T-cell (primary cell): ENCODE measurements around the gene GALNT1. TPM values are rescaled to one million over a fixed set of nuclear protein-coding genes. Genes with fewer than 3 reads are reported as not detected.

Experiments used
- ATAC-seq, 4 experiments: fragments of 200-7000 bp in 3 of 4; fragments of 150-1000 bp in 1 of 4; cut with Tn5 transposase; replicated peaks in 1 of 4; 1 replicate in 3 of 4; 2 replicates in 1 of 4; pipeline ENCODE4 v1.10.0; 2021; ENCODE audit warnings: moderate library complexity in 3 of 4, mild to moderate bottlenecking in 2 of 4, moderate number of reproducible peaks in 1 of 4
- CTCF ChIA-PET, 2 donors: fragments of 300-600 bp; sonication (Branson Sonifier 250); formaldehyde crosslinking; loops; one replicate each; lab custom pipeline; 2022; ENCODE audit warnings: antibody characterized with exemption in 2 of 2; lab: Charles Lee
- POLR2A ChIA-PET, 2 donors: fragments of 300-600 bp; sonication (Branson Sonifier 250); formaldehyde crosslinking; loops; one replicate each; lab custom pipeline; 2022; ENCODE audit warnings: antibody characterized with exemption in 2 of 2; lab: Charles Lee
- DNase-seq, 35 experiments: peaks; one replicate each; pipeline versions ENCODE4 v3.0.0 to v3.0.0-alpha.2; 2013 to 2023
- H3K27ac ChIP-seq: one replicate; pipeline ENCODE4 v1.5.1; 2013; ENCODE audit warnings: low read length
- H3K27me3 ChIP-seq, 2 experiments: replicated peaks in 1 of 2; 1 replicate in 1 of 2; 2 replicates in 1 of 2; pipeline versions ENCODE4 v1.6.1 to v1.7.0; 2013; ENCODE audit warnings: low read length in 1 of 2, mixed read lengths in 1 of 2; ENCODE audit not compliant: control insufficient read depth in 2 of 2, insufficient read depth in 2 of 2; ENCODE audit errors: extremely low read depth in 1 of 2
- H3K36me3 ChIP-seq, 2 donors: 1 replicate in 1 of 2; 2 replicates in 1 of 2; pipeline versions ENCODE4 v1.6.1 to v1.7.0; 2013; ENCODE audit warnings: low read length in 1 of 2; ENCODE audit not compliant: control insufficient read depth in 2 of 2, insufficient read depth in 1 of 2; ENCODE audit errors: extremely low read depth in 1 of 2
- H3K4me1 ChIP-seq, 2 experiments: 1 replicate in 1 of 2; 2 replicates in 1 of 2; pipeline versions ENCODE4 v1.6.1 to v1.7.0; 2013; ENCODE audit warnings: low read length in 2 of 2, mixed read lengths in 1 of 2; ENCODE audit not compliant: insufficient read depth in 2 of 2, control insufficient read depth in 1 of 2; ENCODE audit errors: extremely low read depth in 1 of 2
- H3K4me3 ChIP-seq, 2 donors: 1 replicate in 1 of 2; 2 replicates in 1 of 2; pipeline versions ENCODE4 v1.5.1 to v1.7.0; 2013; ENCODE audit warnings: mild to moderate bottlenecking in 2 of 2, low read length in 1 of 2, moderate library complexity in 1 of 2; ENCODE audit not compliant: control insufficient read depth in 1 of 2; ENCODE audit errors: extremely low read depth in 1 of 2
- H3K9me3 ChIP-seq: 2 replicates; pipeline ENCODE4 v1.7.0; 2013
- H3K27ac Mint-ChIP-seq, 2 donors: one replicate each; pipeline ENCODE4 v1.8.0; 2020 to 2021; ENCODE audit warnings: mild to moderate bottlenecking in 2 of 2, mixed read lengths in 2 of 2
- H3K27me3 Mint-ChIP-seq, 2 donors: one replicate each; pipeline ENCODE4 v1.8.0; 2021 to 2022; ENCODE audit warnings: mixed read lengths in 2 of 2
- H3K36me3 Mint-ChIP-seq: one replicate; pipeline ENCODE4 v1.8.0; 2021; ENCODE audit warnings: mixed read lengths
- H3K4me1 Mint-ChIP-seq, 3 donors: one replicate each; pipeline ENCODE4 v1.8.0; 2020 to 2022; ENCODE audit warnings: mixed read lengths in 3 of 3, mild to moderate bottlenecking in 1 of 3
- H3K4me3 Mint-ChIP-seq, 3 donors: one replicate each; pipeline ENCODE4 v1.8.0; 2020 to 2022; ENCODE audit warnings: mild to moderate bottlenecking in 3 of 3, mixed read lengths in 3 of 3, moderate library complexity in 3 of 3
- H3K9me3 Mint-ChIP-seq, 3 donors: one replicate each; pipeline ENCODE4 v1.8.0; 2020 to 2022; ENCODE audit warnings: mixed read lengths in 3 of 3
- WGBS: methylation state at CpG from one replicate; pipeline ENCODE4 v1.1.5; 2013; ENCODE audit warnings: missing lambda C conversion rate; ENCODE audit not compliant: insufficient coverage; 5-methylcytosine and 5-hydroxymethylcytosine counted together
- total RNA-seq, 35 experiments: library from RNA in 6 of 35; stranded (reverse) in 6 of 35; fragments of 120-200 nt in 1 of 35; gene quantifications; one replicate each; pipeline versions ENCODE4 v1.2.1 to v1.2.4 and lab custom pipeline; 2013 to 2026

GALNT1 gene
- total RNA-seq, 5 donors from 2014 or later (not counting 1 experiment from before 2014, with no cell fraction given) = 28.2 to 34.2 (median 30.0) TPM

DNA sequence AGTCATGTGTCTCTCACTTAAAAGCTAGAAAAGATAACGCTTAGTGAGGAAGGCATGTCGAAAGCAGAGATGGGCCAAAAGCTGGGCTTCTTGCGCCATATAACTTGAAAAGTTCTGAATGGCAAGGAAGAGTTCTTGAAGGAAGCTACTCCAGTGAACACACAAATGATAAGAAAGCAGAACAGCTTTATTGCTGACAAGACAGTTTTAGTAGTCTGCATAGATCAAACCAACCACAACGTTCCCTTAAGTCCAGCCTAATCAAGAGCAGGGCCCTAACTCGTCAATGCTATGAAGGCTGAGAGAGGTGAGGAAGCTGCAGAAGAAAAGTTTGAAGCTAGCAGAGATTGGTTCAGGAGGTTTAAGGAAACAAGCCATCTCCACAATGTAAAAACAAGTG lies 55.7 kb downstream of the GALNT1 start:
- H3K9me3 Mint-ChIP-seq = peaks cover 0 to 8% (median 7%) of the 10 kb centered on the region in 3 donors
- no peak overlapping the region for H3K4me3 ChIP-seq
- 100% methylated on average over 3 of the region's 5 CpGs for WGBS
- no peak for DNase-seq
- CTCF ChIA-PET = no interaction called here
- no peak overlapping the region for H3K27ac Mint-ChIP-seq
- H3K4me1 Mint-ChIP-seq = peaks cover 0 to 5% (median 0%) of the 10 kb centered on the region in 3 donors
- POLR2A ChIA-PET = no interaction called here
- peaks cover 27% of the 10 kb centered on the region for H3K36me3 Mint-ChIP-seq
- no peaks in the 10 kb centered on the region for H3K27me3 ChIP-seq
- no peaks in the 10 kb centered on the region for H3K4me1 ChIP-seq
- no peak overlapping the region for H3K4me3 Mint-ChIP-seq
- no peak for ATAC-seq
- no peaks in the 10 kb centered on the region for H3K36me3 ChIP-seq
- H3K27me3 Mint-ChIP-seq = no peaks in the 10 kb centered on the region
- no peaks in the 10 kb centered on the region for H3K9me3 ChIP-seq
- no peak overlapping the region for H3K27ac ChIP-seq

DNA sequence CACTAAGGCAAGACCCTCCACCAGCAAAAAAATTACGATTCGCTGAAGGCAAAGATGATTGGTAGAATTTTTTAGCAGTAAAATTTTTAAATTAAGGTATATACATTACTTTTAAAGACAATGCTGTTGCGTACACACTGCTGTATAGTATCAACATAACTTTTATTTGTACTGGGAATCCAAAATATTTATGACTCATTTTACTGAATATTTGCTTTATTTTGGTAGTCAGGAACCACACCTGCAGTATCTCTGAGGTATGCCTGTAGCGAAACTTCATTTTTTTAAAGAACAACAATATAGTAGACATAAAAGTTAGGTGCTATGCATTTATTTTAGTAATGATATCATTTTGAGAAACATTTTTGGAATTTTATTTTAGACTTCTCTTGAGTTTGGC lies 57.8 kb downstream of the GALNT1 start:
- H3K27ac Mint-ChIP-seq = no peak overlapping the region
- H3K4me1 Mint-ChIP-seq = no peaks in the 10 kb centered on the region
- H3K27me3 Mint-ChIP-seq = no peaks in the 10 kb centered on the region

DNA sequence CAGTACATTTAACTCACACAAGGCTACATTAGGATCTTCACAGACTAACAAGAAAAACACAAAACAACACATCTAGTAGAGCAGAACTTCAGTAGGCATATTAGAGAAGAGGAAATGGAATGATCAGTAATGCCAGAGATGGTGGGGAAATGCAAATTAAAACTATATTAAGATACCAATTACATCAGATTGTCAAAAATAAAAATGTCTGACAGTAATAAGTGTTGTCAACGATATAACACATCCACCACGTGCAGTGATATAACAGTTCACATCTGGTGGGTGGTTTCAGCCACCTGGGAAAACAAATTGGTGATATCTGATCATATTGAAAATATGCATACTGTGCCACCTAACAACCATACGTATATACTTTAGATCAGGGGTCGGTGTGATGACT lies 59.9 kb downstream of the GALNT1 start:
- ATAC-seq (no peak), DNase-seq (no peak)
- WGBS = no CpG with 5 or more reads among the region's 4 CpGs
- Mint-ChIP-seq H3K36me3 (peaks cover 27% of the 10 kb centered on the region), H3K27ac (no peak overlapping the region), H3K9me3 (peaks cover 4 to 16% (median 12%) of the 10 kb centered on the region in 3 donors), H3K4me3 (no peak overlapping the region), H3K27me3 (no peaks in the 10 kb centered on the region), H3K4me1 (peaks cover 0 to 4% (median 0%) of the 10 kb centered on the region in 3 donors)
- Histone ChIP-seq H3K4me3 (no peak overlapping the region), H3K4me1 (no peaks in the 10 kb centered on the region), H3K27ac (no peak overlapping the region), H3K36me3 (no peaks in the 10 kb centered on the region), H3K27me3 (no peaks in the 10 kb centered on the region), H3K9me3 (no peaks in the 10 kb centered on the region)
- ChIA-PET POLR2A (no interaction called here), CTCF (no interaction called here)

More for the DNA sequence above, 57.8 kb downstream of the GALNT1 start:
- Histone ChIP-seq H3K4me3 (no peak overlapping the region), H3K36me3 (no peaks in the 10 kb centered on the region), H3K27ac (no peak overlapping the region), H3K27me3 (no peaks in the 10 kb centered on the region), H3K9me3 (no peaks in the 10 kb centered on the region), H3K4me1 (no peaks in the 10 kb centered on the region)
- no CpG with 5 or more reads among the region's 4 CpGs for WGBS
- ChIA-PET POLR2A (no interaction called here), CTCF (no interaction called here)
- Mint-ChIP-seq H3K36me3 (peaks cover 27% of the 10 kb centered on the region), H3K9me3 (peaks cover 4 to 12% (median 12%) of the 10 kb centered on the region in 3 donors), H3K4me3 (no peak overlapping the region)
- ATAC-seq (no peak), DNase-seq (no peak)

DNA sequence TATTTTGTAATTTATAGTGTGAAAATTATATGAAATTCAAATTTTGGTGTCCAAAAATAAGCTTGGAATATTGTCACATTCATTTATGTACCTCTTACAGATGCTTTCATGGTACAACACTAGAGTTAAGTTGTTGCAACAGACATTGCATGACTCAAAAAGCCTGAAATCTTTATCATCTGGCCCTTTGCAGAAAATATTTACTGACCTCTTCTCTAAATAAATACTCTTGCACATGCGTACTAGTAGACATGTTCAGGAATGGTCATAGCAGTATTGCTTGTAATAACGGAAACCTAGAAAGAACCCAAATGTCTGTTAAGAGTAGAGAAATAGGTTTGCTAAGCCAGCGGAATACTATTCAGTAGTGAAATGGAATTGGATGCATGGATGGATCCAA lies 60.4 kb downstream of the GALNT1 start:
- Mint-ChIP-seq H3K9me3 (peaks cover 4 to 14% (median 10%) of the 10 kb centered on the region in 3 donors), H3K27ac (no peak overlapping the region), H3K27me3 (no peaks in the 10 kb centered on the region), H3K36me3 (peaks cover 25% of the 10 kb centered on the region), H3K4me3 (no peak overlapping the region), H3K4me1 (peaks cover 0 to 4% (median 2%) of the 10 kb centered on the region in 3 donors)
- no peak for DNase-seq
- H3K27ac ChIP-seq = no peak overlapping the region
- no peaks in the 10 kb centered on the region for H3K4me1 ChIP-seq
- no peak overlapping the region for H3K4me3 ChIP-seq
- ChIA-PET CTCF (no interaction called here), POLR2A (no interaction called here)
- H3K36me3 ChIP-seq = no peaks in the 10 kb centered on the region
- no peak for ATAC-seq
- no peaks in the 10 kb centered on the region for H3K9me3 ChIP-seq
- WGBS = no CpG with 5 or more reads among the region's 3 CpGs
- H3K27me3 ChIP-seq = no peaks in the 10 kb centered on the region

DNA sequence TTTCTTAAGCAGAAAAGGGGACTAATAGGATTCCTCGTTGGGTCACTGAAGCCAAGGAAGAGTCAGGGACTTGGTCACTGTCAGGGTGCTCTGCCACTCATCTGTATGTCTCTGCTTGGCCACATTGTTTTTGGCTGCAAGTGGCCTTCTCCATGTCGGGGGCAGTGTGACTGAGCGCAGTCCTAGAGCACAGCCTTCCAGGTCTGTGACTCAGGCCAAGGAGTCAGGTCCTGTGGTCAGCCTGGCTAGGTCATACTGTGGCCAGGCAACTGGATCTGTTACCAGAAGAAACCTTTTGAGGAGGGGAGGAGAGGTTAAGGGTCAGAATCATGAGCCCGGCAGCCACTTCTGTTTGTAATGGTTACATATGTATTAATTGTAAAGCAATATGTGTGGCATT lies 61.3 kb downstream of the GALNT1 start:
- POLR2A ChIA-PET = no interaction called here
- Histone ChIP-seq H3K36me3 (no peaks in the 10 kb centered on the region), H3K9me3 (no peaks in the 10 kb centered on the region), H3K4me3 (no peak overlapping the region), H3K27me3 (no peaks in the 10 kb centered on the region), H3K4me1 (no peaks in the 10 kb centered on the region), H3K27ac (no peak overlapping the region)
- DNase-seq (no peak), ATAC-seq (no peak)
- H3K4me1 Mint-ChIP-seq = peaks cover 3 to 6% (median 4%) of the 10 kb centered on the region in 3 donors
- no peak overlapping the region for H3K27ac Mint-ChIP-seq
- peaks cover 5 to 11% (median 9%) of the 10 kb centered on the region in 3 donors for H3K9me3 Mint-ChIP-seq
- no peak overlapping the region for H3K4me3 Mint-ChIP-seq
- WGBS = 98% methylated on average over 4 of the region's 4 CpGs
- H3K36me3 Mint-ChIP-seq = peaks cover 22% of the 10 kb centered on the region
- no peaks in the 10 kb centered on the region for H3K27me3 Mint-ChIP-seq
- CTCF ChIA-PET = no interaction called here

DNA sequence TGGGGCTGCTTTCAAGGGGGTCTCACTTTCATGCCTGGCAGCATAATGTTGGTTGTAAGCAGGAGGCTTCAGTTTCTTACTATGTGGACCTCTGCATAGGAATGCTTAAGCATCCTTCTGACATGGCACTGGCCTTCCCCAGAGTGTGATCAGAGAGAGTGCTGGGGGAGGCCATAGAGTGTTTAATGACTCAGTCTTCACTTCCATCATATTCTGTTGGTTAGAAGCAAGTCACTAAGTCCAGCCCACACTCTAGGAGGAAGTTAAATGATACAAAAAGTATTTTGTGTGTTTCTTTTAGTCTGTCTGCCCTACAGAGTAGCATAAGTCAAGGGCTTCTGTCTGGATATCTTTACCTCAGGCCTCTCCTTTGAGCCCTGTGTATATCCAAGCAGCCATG lies 64.9 kb downstream of the GALNT1 start:
- no peaks in the 10 kb centered on the region for H3K4me1 ChIP-seq
- CTCF ChIA-PET = no interaction called here

More for the DNA sequence above, 64.9 kb downstream of the GALNT1 start:
- no peak overlapping the region for H3K27ac Mint-ChIP-seq
- peaks cover 6 to 17% (median 14%) of the 10 kb centered on the region in 3 donors for H3K4me1 Mint-ChIP-seq
- no peaks in the 10 kb centered on the region for H3K27me3 Mint-ChIP-seq
- no peak overlapping the region for H3K4me3 Mint-ChIP-seq
- POLR2A ChIA-PET = no interaction called here
- H3K9me3 Mint-ChIP-seq = peaks cover 5 to 11% (median 9%) of the 10 kb centered on the region in 3 donors
- no peaks in the 10 kb centered on the region for H3K27me3 ChIP-seq
- no peaks in the 10 kb centered on the region for H3K9me3 ChIP-seq
- H3K36me3 Mint-ChIP-seq = peaks cover 23% of the 10 kb centered on the region
- no peak overlapping the region for H3K4me3 ChIP-seq
- DNase-seq (no peak), ATAC-seq (no peak)
- H3K36me3 ChIP-seq = no peaks in the 10 kb centered on the region
- no peak overlapping the region for H3K27ac ChIP-seq
